Keratinocyte (primary cell): ENCODE data around the gene SPAST.

ENCODE experiments used
- EZH2 ChIP-seq: IDR thresholded peaks from one replicate; pipeline ENCODE4 v1.6.1; 2012; ENCODE audit warnings: inconsistent platforms, mild to moderate bottlenecking, low read length, moderate library complexity
- TF ChIP-seq, protein P1 (sequence below), 3 experiments: IDR thresholded peaks in 1 of 3; conservative IDR thresholded peaks in 1 of 3; optimal IDR thresholded peaks in 1 of 3; 2 replicates in 2 of 3; 3 replicates in 1 of 3; pipeline versions ENCODE3 to v1.5.1; 2011; ENCODE audit warnings: low read length in 3 of 3, mild to moderate bottlenecking in 3 of 3, moderate library complexity in 2 of 3, control low read depth in 1 of 3, inconsistent platforms in 1 of 3; ENCODE audit not compliant: insufficient read depth in 2 of 3; ENCODE audit errors: extremely low read depth in 1 of 3

DNA sequence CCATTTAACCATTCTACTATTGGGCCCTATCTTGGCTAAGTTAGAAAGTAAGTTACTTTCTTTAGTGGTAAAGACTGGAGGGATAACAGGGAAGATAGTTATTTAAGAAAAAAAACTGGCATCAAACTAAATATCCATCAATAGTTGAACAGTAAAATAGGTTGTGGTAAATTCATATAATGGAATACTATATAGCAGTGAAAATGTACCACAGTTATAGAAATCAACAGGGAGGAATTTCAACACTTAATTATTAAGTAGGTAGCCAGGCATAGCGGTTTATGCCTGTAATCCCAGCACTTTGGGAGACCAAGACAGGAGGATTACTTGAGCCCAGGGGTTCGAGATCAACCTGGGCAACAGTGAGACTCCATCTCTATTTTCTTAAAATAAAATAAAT is 3.1 kb upstream of the SPAST start:
- TF ChIP-seq, protein P1, sequence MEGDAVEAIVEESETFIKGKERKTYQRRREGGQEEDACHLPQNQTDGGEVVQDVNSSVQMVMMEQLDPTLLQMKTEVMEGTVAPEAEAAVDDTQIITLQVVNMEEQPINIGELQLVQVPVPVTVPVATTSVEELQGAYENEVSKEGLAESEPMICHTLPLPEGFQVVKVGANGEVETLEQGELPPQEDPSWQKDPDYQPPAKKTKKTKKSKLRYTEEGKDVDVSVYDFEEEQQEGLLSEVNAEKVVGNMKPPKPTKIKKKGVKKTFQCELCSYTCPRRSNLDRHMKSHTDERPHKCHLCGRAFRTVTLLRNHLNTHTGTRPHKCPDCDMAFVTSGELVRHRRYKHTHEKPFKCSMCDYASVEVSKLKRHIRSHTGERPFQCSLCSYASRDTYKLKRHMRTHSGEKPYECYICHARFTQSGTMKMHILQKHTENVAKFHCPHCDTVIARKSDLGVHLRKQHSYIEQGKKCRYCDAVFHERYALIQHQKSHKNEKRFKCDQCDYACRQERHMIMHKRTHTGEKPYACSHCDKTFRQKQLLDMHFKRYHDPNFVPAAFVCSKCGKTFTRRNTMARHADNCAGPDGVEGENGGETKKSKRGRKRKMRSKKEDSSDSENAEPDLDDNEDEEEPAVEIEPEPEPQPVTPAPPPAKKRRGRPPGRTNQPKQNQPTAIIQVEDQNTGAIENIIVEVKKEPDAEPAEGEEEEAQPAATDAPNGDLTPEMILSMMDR (optimal IDR thresholded peaks at IDR 0.05 in 1 of 3, IDR thresholded peaks at IDR 0.05 in 1 of 3, conservative IDR thresholded peaks at IDR 0.05 in 1 of 3; ENCODE audit: extremely low read depth in 1 of 3, insufficient read depth in 2 of 3, low read length in 3 of 3), result no peak
- TF ChIP-seq EZH2, result no peak
